Activated CD8-positive, alpha-beta memory T cell treated with anti-CD3 and anti-CD28 coated beads, Interleukin-2, amount 50 U/mL, for 4 hours (primary cell): ENCODE data around the gene CFAP77.
"Not testable (repeated sequence)": the region's sequence is repeated elsewhere in the genome, so short reads cannot be mapped to it uniquely, and the experiment has no call there.

Experiments
- DNase-seq: peaks from one replicate; pipeline ENCODE4 v3.0.0-alpha.2; 2020

Gene CFAP77

GRCh38 chr9:132554755-132555154, 144.7 kb downstream of the CFAP77 start:
- no peak for DNase-seq

GRCh38 chr9:132555528-132555927, 145.5 kb downstream of the CFAP77 start:
- no peak for DNase-seq

DNA sequence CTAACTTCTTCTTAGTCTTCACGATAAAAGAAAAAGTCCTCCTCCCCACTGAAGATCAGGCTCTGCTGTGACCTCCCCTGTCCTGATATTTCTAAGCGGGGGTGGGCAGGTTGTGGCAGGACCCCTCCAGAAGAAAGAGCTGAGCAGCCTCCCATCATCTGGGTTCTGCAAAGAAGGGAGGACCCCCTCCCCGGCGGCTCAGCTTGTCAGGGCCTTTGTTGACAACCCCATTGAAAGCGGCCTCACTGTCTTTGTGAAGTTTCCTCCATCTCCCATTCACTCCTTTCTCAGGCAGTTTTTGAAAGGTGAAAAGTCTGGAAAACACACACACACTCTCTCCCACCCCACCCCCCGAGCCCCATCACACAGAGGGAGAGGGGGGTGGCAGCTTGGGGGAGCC, 146.2 kb downstream of the CFAP77 start:
- no peak for DNase-seq

- no peak for DNase-seq
These were observed 146.7 kb downstream of the CFAP77 start for GRCh38 chr9:132556714-132557113.

DNA sequence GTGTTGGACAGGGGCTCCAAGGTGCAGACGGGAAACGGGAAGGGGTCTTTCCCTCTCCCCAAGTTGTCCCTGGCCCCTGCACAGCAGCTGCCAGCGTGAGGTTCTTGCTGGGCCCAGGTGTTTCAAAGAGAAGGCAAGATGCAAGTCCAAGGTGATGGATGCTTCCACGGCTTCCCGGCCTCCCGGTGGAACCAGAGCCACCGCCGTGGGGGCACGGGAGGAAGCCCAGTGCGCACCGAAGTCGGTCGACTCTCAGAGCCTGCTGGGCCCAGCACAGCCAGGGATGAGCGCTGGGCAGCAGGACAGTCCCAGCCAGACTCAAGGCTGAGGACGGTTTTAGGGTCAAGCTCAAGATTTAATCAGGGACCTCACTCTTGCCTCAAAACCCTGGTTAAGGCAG, 147.1 kb downstream of the CFAP77 start:
- DNase-seq = no peak

DNA sequence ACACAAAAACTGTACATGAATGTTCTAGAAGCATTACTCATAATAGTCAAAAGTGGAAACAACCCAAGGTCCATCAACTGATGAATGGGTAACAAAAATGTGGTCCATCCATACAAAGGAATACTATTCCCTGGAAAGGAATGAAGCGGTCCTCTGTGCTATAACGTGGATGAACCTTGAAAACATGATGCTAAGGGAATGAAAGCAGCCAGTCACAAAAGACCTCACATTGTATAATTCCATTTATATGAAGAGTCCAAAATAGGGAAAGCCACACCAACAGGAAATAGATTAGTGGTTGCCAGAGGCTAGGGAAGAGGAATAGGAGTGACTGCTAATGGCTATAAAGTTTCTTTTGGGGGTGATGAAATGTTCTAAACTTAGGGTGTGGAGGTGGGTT, 149.7 kb downstream of the CFAP77 start:
- DNase-seq = no peak

DNA sequence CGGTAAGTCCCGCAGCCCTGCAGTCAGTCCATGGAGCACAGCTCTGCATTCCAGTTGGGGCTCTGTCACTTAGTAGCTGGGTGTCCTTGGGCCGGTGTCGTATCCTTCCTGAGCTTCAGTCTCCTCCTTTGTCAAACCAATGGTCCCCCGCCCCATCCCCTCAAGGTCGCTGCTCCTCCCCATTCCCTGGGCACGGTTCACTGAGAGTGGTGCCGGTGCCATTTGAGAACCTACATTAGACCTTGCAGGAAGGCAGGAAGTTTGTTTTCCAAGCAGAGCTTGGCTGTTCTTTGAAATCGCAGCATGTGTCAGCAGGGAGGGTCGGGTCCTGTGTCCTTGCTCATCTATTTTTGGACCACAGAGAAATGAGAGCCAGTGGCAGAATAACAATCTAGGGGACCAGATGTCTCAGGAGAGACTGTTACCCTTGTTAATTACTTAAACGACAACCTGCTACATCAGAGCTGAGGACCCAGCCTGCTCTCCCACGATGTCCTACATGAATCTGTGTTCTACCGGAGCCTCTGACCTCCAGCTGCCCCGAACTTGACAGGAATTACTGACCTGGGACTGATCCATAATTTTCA, 150.7 kb downstream of the CFAP77 start:
- no peak for DNase-seq

DNA sequence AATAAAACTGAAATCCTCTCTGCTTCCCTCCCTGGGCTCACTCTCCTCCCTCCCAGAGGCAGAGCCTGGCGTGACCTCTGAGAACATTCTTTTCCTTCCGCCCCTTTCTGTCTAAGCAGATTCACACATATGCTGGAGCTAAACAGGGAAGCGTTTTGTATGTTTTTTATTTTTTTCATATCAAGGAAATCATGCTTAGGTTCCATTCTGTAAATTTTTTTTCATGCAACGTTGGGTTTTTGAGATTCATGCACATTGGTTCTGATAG, 152.2 kb downstream of the CFAP77 start:
- no peak for DNase-seq

GRCh38 chr9:132564526-132564925, 154.5 kb downstream of the CFAP77 start:
- DNase-seq = no peak

DNA sequence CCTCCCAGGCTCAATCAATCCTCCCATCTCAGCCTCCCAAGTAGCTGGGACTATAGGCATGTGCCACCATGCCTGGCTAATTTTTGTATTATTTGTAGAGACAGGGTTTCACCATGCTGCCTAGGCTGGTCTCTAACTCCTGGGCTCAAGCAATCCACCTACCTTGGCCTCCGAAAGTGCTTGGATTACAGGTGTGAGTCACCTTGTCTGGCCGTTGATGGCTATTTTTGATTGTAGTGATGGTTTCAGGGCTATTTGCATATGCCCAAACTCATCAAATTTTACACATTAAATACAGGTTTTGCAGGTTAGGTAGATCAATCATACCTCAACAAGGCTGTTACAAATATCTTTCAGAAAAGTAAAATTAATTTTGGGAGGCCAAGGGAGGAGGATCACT, 158.8 kb downstream of the CFAP77 start:
- not testable (repeated sequence) for DNase-seq

- DNase-seq = no peak
These were observed 162.0 kb downstream of the CFAP77 start for GRCh38 chr9:132571806-132572600.

DNA sequence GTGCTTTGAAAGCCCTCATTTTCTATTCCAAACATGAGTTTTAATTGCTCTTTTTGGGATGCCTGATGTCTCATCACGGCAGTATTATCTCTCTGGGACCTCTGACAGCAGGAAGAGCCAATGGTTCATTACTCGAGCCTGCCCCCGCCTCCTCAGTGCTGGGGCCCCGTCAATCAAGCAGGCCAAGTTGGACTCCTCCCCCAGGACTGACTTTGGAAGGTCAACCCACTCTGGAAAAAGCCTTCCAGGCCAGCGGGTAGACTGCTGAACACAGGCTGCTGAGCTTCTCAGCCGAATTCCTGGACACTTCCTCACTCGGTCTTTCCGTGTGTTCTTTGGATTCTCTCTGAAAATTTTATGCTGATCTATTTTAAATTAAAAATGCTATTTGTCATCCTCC, 162.9 kb downstream of the CFAP77 start:
- no peak for DNase-seq

DNA sequence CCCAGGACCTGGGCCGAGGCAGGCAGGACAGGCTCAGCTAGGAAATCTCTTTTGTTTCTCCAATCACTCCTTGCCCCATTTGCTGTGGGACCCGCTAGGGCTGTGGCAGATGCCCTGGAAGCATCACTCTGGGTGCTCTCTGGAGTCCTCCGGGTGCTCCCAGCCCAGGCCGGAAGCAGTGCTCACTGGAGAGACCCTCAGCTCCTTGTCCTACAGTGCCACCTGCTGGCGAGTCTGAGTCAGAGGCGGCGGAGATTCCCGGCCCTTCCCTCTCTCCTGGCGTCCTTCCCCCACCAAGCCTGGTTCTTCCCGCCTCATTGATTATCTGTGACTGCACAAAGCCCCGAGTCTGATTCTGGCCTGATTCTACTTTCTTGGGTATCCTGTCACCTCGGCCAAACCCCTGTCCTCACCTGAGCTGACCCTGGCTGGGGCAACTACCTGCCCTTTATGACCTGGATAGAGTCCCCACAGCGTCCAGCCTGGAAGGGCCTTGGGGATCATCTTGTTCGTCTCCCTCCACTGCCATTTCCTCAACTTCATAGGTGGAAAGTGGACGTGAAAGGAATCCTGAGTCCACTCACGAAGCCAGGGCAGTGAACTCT, 165.1 kb downstream of the CFAP77 start:
- DNase-seq = peak; percentile 37

DNA sequence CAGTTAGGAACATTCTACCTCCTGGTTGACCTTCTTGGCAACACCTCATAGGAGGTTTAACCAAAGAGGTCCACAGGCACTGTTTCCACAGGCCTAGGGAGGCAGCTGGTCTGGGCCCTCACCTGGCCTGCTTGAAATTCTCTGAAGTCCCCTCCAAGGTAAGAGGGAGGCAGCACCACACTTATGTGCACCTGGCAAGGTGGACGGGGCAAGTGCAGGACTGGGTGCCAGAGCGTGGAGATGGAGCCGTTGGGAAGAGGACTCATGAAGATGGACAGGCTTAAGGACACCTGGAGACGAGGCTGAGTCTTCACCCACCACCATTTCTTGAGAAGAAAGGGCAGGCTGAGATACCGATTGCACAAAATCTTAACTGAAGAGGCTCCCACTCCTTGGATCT, 165.8 kb downstream of the CFAP77 start:
- DNase-seq = no peak

DNA sequence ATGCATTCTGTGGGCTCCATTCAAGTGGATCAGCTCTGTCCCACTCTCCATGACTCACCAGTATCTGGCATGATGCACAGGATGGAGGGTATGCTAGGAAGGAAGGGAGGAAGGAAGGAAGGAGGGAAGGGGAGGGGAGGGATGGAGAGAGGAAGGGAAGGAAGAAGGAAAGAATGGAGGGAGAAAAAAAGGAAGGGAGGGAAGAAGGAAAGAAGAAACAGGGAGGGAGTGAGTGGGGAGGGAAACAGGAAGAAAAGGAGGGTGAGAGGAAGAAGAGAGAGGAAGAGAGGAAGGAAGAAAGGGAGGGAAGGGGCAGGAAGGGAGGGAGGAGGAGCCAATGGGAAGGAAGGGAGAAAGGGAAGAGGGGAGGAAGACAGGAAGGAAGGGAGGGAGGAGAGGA, 167.1 kb downstream of the CFAP77 start:
- DNase-seq = no peak

DNA sequence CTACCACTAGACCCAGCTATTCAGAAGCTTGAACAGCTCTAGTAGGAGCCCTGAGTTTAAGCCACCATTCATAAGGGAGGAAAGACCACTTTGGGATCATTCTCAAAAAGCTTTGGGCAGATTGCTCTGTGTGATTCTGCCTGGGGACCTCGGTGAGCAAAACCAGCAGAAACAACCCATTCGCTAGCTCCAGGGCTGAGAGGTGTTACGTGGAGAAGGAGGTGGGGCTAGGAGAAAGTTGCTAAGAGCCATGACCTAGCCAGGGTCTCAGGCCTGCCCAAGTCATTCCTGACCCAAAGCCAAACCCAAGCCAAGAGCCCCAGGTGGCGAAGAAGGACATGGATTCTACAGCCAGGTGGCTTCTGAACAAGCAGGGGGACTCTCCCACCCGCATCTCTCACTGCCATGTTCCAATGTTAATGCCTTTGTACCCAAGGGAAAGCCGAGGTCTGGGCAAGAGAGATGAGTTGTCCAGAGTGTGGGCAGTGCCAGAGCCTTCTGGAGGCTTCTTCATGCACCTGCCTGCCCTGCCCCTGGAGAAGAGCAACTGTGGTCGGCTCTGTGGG, 168.4 kb downstream of the CFAP77 start:
- no peak for DNase-seq

- no peak for DNase-seq
These were observed 169.4 kb downstream of the CFAP77 start for GRCh38 chr9:132579427-132579798.

DNA sequence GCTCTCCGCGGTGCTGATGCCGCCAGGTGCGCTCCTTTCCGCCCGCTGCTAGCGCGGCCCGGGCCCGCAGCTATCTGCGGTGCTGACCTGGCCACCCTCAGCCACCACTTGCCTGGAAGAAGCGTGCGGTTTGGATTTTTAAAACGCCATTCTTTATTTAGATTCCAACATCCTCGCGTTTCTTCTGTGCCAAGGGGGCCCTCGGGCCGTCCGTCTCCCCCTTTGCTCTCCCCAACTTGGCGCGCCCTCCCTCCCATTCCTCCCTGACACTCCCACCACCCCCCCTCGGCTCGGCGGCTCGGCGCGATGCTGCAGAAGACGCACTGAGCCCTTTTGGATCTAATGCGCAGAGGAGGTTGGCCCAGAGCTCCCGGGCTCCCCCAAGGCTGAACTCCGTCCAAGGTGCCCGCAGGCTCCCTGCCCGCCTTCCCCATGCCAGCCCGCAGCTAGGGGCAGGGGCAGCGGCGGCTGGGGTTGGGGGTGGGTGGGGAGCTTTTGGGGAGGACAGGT, 172.3 kb downstream of the CFAP77 start, which contains the start of gene BARHL1:
Gene BARHL1 (plus strand): TSS at position 331 of the 510 bp plus-strand sequence. CDS start 192 bp downstream, outside the sequence.
- no peak for DNase-seq

GRCh38 chr9:132582786-132583583, 173.0 kb downstream of the CFAP77 start:
- DNase-seq = no peak

DNA sequence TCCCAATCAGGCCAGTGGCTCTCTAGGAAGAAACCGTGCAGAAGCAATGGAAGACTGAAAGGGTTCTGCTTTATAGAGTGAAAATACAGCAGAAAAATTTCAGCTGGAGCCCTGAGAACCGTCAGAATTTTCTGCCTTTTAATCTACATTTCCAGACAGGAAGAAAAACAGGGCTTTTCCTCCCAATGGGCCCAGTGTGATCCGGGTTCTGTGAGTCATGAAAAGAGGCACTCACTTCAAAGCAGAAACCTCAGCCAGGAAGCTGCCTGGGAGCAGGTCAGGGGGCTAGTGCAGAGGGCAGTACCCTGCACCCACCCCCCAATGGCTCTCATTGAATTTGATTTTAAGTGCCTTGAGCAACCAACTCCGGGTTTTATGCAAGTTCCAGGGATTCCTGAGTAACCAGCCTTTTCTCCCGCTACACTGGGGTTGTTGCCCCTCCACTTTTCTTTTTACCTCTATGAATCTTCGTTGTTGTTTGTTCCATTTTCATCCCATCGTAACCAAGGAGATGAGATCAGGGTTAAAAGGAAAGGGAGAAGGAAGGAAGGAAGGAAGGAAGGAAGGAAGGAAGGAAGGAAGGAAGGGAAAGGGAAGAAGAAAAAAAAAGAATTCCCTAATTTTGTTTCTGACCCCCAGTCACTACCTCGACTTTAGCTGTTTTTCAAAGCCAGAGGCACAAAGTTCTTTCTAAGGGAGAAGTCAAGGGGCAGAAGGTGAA, 173.7 kb downstream of the CFAP77 start:
- no peak for DNase-seq

GRCh38 chr9:132584601-132585560, 174.9 kb downstream of the CFAP77 start:
- no peak for DNase-seq
